ENCODE measurements around the gene KYAT1. TPM values are rescaled to one million over a fixed set of nuclear protein-coding genes. Genes with fewer than 3 reads are reported as not detected.
A peak's percentile ranks its signal among the peaks of the same experiment; 100 is the strongest.

Gene KYAT1
- 11.7 and 11.8 TPM in 2 replicates for total RNA-seq (2014; rRNA removed; shearing (Covaris generic))
- polyA plus RNA-seq (2014; cell fraction: nucleus; rRNA removed) = 77.0 and 96.1 TPM in 2 replicates

DNA sequence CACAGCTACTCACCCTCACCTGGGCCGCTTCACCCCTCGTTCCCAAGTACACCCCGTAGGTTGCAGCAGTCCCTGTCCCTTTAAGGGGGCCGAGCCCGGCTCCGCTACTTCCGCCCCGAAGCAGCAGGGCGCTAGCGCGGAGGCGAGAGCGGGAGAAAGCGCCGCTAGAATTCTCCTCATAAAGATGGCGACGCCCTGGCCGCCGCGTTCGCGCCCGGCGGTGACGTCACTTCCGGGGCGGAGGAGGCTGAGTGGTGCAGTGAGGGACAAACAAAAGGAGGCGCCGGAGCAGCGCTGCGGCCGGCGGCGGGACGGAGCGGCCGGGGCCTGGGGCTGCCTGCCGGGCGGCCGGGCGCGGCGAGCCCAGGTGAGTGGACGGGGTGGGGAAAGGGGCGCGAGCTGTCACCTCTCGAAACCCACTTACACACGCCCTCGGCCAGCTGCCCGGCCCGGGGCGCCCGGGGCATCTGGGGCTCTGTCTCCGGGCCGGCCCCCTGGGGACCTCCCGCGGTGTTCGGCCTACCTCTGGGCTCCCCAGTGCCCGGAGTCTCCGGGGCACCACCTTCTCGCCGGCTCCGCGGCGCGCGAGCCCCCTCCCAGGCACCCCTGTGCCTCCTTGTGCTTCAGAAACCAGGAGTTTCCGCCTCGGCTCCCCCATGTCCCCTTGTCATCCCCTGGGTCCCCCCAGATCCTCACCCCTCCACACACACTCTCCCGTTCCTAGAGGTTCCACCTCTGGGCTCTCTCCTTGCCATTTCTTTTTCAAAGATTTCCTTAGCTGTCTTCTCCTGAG, at the start of gene KYAT1, which contains the start of gene LRRC8A:
KYAT1 (minus strand) TSS at position 67 of the 793 bp plus-strand sequence. CDS start 36,545 bp downstream, outside the sequence.
LRRC8A (plus strand) TSS at position 250 of the 793 bp plus-strand sequence. CDS start 25,032 bp downstream, outside the sequence.
- DNase-seq (ENCODE audit: extremely low read depth, low read depth) = peak; percentile 94

DNA sequence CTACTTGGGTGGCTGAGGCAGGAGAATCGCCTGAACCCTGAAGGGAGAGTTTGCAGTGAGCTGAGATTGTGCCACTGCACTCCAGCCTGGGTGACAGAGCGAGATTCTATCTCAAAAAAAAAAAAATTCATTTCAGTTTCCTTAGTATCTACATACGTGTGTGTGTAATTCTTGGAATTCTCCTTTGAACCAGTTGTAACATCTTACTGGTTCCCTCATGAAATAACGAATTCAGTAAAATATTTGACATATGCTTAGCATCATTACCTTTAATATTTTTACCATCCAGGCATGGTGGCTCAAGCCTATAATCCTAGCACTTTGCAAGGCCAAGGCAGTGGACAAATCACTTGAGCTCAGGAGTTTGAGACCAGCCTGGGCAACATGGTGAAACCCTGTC, 47.8 kb upstream of the KYAT1 start:
- DNase-seq (ENCODE audit: extremely low read depth, low read depth) = no peak

DNA sequence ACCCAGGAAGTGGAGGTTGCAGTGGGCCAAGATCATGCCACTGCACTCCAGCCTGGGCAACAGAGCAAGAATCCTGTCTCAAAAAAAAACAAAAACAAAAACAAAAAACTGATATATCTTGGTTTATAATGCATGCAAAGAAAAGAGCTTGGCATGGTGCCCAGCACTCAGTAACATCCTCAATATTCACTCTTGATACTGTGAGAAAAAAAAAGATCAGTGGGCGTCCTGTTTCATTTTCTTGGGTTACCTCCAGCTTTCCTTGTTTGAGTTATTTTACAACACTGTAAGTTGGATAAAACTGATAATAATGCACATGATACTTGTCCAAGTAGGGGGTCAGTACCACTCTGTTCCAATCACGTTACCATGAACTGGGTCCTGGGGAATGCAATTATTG, 46.9 kb upstream of the KYAT1 start:
- no peak for DNase-seq (ENCODE audit: extremely low read depth, low read depth)

DNA sequence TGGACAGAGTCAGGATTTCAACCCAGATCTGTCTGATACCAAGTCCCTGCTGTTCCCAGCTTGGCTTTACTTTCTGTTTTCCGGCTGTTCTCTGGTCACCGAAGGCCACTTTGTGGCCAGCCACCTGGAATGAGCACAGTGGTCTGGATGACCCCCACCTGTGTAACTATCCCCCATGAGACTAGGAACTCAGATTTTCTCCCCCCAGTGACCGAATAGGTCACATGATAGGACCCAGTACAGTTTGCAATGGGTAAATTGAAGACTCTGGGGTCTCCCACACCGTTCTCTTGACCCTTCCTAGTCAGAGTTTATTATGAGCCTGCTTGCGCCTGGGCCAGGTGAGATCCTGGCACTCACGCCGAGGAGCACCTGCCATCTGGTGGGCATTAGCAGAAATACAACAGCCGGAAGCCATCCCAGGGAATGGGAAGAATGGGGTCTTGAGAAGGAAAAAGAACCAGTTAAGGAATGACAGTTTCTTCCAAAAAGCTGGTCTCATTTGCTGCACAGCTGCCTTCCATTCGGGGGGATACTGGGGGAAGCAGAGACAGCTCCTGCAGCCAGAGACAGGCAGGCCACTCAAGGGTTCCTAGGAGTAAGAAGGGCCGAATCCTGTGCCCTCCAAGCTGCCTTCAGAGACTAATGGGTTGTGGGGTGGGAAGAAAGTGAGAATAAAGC, 46.1 kb upstream of the KYAT1 start:
- DNase-seq (ENCODE audit: extremely low read depth, low read depth) = peak; percentile 54

DNA sequence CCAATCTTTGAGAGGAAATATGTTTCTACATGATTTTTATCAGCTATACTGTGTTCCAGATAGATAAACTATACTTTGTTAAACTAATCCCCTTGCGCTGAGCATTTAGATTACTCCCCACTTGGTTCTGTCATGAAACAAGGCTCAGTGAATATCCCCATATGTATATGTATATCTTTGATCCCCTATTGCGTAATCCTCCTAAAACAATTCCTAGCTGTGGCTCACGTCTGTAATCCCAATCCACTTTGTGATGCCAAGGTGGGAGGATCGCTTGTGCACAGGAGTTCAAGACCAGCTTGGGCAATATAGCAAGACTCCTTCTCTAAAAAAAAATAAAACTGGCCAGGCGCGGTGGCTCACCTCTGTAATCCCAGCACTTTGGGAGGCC, 41.7 kb upstream of the KYAT1 start:
- DNase-seq (ENCODE audit: extremely low read depth, low read depth) = no peak

DNA sequence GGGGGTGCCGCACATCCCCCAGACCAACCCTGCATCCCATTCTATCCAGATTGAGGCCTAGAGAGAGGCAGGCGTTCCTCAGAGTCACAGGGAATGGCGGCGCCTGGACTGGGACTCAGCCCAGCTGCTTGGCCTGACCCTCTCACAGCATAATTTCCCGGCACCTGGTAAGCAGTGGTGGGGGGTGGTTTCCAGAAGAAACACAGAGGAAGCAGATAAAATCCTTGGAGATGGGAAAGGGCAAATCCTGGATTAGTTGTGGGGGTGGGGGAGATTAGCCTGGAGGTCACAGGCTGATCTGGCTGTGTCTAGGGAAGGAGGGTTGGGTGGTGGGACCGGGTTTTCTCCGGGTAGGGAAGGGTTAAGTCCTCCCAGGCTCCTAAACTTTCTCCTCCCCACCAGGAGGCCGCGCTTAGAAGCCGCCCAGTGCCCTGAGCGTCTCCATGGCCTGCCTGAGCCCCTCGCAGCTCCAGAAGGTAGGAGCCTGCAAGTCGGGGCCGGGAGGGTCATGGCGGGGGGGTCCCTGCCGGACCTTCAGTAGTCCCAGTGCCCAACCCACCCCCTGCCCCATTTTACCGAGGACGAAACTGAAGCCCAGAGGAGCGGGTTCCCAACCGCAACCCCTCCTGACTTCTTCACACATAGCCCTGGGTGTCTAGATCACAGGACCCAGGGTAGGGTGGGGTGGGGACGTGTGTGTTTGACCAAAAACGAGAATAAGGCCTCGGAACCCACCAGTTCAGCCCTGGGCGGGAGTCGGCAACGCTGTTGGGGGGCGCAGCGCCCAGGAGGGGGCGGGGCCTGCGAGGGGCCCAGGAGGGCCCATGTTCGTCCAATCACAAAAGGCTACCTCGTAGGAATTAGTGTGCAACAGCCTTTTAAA, 40.4 kb upstream of the KYAT1 start:
- DNase-seq (ENCODE audit: extremely low read depth, low read depth) = no peak

DNA sequence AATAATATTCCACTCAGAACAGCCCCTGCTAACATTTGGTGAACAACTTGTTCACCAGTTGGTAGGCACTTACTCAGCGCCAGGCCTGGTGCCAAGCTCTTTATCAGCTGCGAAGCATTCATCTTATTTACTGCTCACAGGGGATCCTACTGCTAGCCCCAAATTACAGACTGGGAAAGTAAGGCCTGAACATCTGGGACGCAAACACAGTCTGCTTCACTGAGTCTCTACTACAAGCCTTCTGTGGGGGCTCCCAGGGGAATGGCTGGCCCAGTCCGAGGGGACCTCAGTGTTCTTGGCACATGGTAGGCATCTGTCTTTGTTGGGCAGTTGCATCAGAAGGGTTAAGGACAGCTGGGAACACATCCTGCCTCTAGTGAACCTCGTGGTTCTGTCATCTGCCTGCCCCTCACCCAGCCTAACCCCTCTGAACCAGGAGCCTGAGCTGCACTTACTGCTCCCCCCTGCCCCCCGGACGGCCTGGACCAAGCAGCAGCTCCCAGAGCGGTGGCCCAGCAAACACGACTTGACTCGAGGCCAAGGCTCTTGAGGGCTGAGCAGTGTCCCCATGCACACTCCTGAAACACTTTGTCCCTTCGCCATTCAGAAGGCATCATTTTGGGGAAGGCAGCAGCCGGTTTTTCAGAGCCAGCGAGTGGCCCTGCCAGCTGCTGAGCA, 38.8 kb upstream of the KYAT1 start, which contains the start of gene PHYHD1:
PHYHD1 (plus strand) TSS at position 602 of the 678 bp plus-strand sequence. CDS start 1,342 bp downstream, outside the sequence.
- DNase-seq (ENCODE audit: extremely low read depth, low read depth) = no peak

DNA sequence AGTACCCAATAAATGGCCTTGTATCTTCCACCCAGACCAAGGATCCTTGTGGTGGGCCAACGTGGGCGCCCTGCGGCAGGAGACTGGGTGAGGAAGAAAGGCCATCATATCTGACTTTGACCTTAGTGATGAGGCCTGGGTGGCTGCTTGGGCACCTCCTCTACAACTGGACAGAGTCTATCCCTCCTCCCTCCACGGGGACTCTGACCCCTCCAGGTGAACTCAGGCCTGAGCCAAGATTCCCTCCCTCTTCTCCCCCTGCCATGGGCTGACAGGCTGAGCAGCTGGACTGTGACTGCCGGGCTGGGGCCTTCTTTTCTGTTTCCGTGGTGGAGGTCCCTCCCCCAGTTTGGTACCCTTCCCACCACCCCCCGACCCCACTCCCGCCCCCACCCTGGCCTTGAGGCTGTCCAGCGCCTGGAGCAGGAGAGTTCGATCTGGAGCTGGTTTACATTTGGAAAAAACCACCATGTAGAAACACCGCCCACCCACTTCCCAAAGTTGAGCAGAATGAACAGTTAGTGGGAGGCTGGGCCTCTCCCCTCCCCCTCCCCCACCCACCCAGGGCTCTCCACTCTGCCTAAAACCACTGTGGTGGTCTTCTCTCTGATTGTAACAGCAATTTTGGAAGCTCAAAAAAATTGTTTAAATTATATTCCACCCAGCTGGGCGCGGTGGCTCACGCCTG, 37.8 kb upstream of the KYAT1 start:
- no peak for DNase-seq (ENCODE audit: extremely low read depth, low read depth)

DNA sequence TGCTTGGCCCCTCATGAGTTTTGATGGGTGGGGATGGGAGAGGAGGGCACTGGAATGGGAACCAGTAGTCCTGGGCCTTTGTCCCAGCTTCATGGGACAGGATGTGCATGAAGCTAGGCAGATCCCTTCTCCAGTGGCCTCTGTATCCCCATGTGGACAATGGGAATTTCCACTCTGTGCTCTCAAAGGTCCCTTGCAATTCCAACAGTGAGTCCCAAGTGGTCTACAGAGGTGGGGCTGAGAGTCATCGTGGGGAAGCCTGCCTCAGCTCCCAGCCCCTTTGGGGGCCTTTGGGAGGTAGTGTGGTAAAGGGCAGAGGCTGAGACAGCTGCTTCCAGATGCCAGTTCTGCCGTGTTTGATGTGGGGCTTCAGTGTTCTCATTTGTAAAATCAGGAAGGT, 37.2 kb upstream of the KYAT1 start:
- no peak for DNase-seq (ENCODE audit: extremely low read depth, low read depth)

DNA sequence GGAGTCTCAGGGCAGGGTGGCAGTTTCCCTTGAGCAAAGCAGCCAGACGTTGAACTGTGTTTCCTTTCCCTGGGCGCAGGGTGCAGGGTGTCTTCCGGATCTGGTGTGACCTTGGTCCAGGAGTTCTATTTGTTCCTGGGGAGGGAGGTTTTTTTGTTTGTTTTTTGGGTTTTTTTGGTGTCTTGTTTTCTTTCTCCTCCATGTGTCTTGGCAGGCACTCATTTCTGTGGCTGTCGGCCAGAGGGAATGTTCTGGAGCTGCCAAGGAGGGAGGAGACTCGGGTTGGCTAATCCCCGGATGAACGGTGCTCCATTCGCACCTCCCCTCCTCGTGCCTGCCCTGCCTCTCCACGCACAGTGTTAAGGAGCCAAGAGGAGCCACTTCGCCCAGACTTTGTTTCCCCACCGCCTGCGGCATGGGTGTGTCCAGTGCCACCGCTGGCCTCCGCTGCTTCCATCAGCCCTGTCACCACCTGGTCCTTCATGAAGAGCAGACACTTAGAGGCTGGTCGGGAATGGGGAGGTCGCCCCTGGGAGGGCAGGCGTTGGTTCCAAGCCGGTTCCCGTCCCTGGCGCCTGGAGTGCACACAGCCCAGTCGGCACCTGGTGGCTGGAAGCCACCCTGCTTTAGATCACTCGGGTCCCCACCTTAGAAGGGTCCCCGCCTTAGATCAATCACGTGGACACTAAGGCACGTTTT, 35.5 kb upstream of the KYAT1 start:
- DNase-seq (ENCODE audit: extremely low read depth, low read depth) = no peak

DNA sequence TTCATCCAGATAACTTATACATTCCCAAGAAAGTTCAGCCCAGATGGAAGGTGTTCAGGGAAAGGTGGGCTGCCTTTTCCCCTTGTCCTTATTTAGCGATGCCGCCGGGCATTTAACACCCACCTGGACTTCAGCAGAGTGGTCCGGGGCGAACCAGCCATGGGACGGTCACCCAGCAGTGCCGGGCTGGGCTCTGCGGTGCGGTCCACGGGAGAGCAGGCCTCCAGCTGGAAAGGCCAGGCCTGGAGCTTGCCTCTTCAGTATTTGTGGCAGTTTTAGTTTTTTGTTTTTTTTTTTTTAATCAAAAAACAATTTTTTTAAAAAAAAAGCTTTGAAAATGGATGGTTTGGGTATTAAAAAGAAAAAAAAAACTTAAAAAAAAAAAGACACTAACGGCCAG, 35.0 kb upstream of the KYAT1 start:
- DNase-seq (ENCODE audit: extremely low read depth, low read depth) = no peak

DNA sequence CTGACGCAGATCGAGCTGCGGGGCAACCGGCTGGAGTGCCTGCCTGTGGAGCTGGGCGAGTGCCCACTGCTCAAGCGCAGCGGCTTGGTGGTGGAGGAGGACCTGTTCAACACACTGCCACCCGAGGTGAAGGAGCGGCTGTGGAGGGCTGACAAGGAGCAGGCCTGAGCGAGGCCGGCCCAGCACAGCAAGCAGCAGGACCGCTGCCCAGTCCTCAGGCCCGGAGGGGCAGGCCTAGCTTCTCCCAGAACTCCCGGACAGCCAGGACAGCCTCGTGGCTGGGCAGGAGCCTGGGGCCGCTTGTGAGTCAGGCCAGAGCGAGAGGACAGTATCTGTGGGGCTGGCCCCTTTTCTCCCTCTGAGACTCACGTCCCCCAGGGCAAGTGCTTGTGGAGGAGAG, 34.5 kb upstream of the KYAT1 start:
- DNase-seq (ENCODE audit: extremely low read depth, low read depth) = no peak

DNA sequence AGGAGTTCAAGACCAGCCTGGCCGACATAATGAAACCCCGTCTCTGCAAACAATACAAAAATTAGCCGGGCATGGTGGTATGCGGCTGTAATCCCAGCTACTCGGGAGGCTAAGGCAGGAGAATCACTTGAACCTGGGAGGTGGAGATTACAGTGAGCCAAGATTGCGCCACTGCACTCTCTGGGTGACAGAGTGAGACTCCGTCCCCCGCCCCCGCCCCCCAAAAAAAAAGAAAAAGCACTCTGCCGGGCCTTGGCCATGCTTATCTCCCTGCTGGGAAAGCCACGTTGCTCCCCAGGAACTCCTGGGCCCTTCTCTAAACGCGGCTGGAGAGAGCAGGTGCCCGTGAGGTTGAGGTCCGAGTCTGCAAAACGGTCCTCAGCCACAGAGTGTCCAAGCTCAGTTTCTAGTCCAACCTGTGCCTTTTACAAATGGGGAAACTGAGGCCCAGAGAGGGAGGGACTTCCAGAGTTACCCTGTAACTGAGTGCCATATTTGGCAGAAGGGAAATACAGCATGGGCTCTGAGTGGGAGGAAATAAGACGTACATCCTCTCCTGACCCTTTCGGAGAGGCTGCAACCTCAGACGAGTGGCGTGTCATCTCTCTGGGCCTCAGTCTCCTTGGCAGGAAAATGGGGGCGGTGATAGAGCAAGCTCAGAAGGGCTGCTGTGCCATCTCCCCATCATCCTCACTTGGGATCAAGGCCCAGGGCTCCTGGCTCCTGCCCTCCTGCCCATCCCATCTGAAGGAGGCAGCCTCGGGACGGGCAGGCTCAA, 32.4 kb upstream of the KYAT1 start:
- DNase-seq (ENCODE audit: extremely low read depth, low read depth) = no peak

DNA sequence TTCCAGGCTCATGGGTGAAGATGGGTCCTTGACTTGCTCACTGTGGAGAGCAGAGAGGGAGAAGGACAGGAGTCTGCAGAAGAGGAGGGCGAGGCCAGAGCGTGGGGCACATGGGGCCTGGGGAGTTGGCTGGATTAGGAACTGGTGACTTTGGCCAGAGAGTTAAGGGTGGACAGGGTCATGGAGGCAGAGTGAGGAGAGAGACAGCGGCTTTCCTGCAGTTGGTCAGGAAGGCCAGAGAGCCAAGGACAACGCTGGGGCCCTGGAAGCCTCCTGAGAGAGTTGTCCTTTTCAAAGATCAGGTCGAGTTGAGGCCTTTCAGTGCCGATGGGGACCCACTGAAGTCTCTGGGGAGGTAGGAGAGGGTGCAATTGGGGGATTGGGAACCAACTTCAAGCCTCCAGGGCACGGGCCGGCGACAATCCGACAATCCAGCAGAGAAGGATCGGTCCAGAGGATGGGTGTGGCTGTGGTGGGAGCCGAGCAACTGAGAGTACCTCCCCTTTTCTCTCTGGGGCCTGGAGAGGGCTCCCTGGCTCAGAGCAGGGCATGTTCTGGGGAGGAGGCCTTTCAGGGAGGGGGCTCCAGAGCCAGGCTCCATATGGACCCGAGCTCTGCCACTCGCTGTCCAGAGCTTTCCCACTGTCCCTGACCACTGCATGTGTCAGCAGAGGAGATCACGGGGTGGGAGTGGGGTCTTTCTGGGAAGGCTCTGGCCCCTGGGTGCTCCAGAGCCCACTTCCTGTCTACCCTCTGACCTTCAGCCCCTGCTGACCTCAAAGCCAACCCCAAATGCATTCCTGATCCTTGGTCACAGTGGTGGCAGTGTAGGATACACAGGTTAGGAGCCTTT, 31.5 kb upstream of the KYAT1 start:
- no peak for DNase-seq (ENCODE audit: extremely low read depth, low read depth)

DNA sequence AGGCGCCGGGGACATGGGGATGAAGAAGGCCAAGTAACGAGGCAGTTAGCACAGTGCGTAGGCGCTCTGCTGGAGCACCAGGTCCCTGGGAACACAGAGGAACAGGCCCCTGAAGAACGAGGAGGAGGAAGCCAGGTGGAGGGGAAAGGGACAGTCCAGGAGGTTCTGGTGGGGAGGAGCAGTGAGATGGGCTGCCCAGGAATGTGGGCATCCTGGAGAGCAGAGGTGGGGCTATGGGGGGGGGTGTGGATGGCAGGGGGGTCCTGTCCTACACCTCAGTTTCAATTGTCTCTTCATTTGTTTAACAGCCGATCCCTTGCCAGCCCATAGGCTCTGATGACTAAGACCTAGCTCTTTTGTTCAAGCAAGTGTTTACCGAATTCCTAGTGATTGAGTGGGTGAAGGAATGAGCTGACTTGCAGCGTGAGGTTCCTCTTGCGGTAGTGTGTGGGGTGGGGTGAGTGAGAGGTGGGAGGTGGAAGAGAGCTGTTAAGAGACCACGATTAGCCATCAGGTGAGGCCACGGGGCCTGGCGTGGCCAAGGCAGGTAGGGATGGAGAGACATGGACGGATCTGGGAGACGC, 30.6 kb upstream of the KYAT1 start:
- no peak for DNase-seq (ENCODE audit: extremely low read depth, low read depth)

DNA sequence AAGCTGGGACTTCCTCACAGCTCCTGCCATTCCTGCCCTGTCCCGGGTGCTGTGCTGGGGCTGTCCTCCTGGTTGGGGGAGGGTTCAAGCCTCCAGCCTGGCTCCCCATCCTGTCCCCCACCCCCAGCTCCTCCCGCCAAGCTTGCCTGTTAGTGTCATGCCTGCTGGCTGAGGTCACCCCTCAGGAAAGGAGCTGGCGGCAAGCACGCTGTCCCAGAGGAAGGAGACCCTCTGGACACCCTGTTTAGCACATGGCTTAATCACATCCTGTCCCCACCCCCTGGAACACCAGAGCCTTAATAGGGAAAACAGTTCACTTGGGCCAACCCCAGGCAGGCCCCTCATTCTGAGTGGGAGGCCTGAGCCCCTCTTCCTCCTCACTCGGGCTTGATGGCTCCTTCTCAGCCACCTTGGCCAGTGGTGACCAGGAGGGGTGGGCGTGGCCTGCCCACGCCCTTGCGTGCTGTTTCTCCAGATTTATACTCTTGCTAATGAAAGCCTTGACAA, 29.8 kb upstream of the KYAT1 start:
- no peak for DNase-seq (ENCODE audit: extremely low read depth, low read depth)

DNA sequence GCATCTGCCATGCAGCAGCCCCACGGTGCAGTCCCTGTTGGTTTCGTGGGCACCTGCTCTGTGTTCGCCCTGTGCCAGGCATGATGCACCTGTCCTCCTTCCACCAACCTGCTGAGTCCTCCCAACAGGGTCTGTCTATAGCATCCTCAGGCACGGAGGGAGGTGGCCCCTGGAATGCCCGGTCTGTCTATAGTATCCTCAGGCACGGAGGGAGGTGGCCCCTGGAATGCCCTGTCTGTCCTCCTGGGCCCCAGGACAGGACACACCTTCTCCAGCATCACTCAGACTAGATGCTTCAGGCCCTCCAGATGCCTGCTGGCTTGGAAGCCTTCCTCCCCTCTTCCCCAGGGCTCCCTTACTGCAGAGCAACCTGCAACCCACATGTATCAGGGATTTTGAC, 29.2 kb upstream of the KYAT1 start:
- no peak for DNase-seq (ENCODE audit: extremely low read depth, low read depth)

Data from NCI-H460 (cell line).